Kidney epithelial cell (primary cell): Measurements from ENCODE around the gene PMIS2. TPM values are rescaled to one million over a fixed set of nuclear protein-coding genes. Genes with fewer than 3 reads are reported as not detected.
"Not testable (repeated sequence)": the region's sequence is repeated elsewhere in the genome, so short reads cannot be mapped to it uniquely, and the experiment has no call there.

ENCODE experiments used
- DNase-seq: peaks from one replicate; pipeline ENCODE4 v3.0.0-alpha.2; 2010; ENCODE audit warnings: low read depth
- H3K27me3 ChIP-seq: 2 replicates; pipeline ENCODE4 v1.6.0; 2011; ENCODE audit warnings: low read length; ENCODE audit not compliant: control insufficient read depth, insufficient read depth
- H3K36me3 ChIP-seq: 2 replicates; pipeline ENCODE4 v1.5.1; 2011; ENCODE audit warnings: low read length; ENCODE audit not compliant: control insufficient read depth, insufficient read depth
- H3K4me3 ChIP-seq: 2 replicates; pipeline ENCODE4 v1.5.1; 2011; ENCODE audit warnings: low read depth, mild to moderate bottlenecking, control low read depth, low read length
- total RNA-seq: library from RNA; depleted of rRNA; stranded (reverse); fragments of >200 nt; gene quantifications from 2 replicates; pipeline ENCODE4 v1.2.3, GENCODE V29; 2015
- TF ChIP-seq, protein P1 (sequence below): IDR thresholded peaks from 2 replicates; pipeline ENCODE4 v1.5.1; 2011; ENCODE audit warnings: mild to moderate bottlenecking, moderate library complexity, low read length, control low read depth, inconsistent platforms; ENCODE audit not compliant: insufficient read depth, poor library complexity, severe bottlenecking

The PMIS2 gene
- total RNA-seq, 1 donor from 2014 or later = not detected

GRCh38 chr19:35587321-35587720 is 1.3 kb downstream of the PMIS2 start:
- H3K36me3 ChIP-seq = no peaks in the 10 kb centered on the region
- TF ChIP-seq, protein P1, sequence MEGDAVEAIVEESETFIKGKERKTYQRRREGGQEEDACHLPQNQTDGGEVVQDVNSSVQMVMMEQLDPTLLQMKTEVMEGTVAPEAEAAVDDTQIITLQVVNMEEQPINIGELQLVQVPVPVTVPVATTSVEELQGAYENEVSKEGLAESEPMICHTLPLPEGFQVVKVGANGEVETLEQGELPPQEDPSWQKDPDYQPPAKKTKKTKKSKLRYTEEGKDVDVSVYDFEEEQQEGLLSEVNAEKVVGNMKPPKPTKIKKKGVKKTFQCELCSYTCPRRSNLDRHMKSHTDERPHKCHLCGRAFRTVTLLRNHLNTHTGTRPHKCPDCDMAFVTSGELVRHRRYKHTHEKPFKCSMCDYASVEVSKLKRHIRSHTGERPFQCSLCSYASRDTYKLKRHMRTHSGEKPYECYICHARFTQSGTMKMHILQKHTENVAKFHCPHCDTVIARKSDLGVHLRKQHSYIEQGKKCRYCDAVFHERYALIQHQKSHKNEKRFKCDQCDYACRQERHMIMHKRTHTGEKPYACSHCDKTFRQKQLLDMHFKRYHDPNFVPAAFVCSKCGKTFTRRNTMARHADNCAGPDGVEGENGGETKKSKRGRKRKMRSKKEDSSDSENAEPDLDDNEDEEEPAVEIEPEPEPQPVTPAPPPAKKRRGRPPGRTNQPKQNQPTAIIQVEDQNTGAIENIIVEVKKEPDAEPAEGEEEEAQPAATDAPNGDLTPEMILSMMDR = no peak
- no peak overlapping the region for H3K4me3 ChIP-seq

GRCh38 chr19:35590875-35591274 is 4.9 kb downstream of the PMIS2 start:
- Histone ChIP-seq H3K36me3 (no peaks in the 10 kb centered on the region), H3K4me3 (no peak overlapping the region), H3K27me3 (no peaks in the 10 kb centered on the region)
- TF ChIP-seq, protein P1 = no peak
- no peak for DNase-seq

More at GRCh38 chr19:35587321-35587720, 1.3 kb downstream of the PMIS2 start:
- no peaks in the 10 kb centered on the region for H3K27me3 ChIP-seq
- no peak for DNase-seq

DNA sequence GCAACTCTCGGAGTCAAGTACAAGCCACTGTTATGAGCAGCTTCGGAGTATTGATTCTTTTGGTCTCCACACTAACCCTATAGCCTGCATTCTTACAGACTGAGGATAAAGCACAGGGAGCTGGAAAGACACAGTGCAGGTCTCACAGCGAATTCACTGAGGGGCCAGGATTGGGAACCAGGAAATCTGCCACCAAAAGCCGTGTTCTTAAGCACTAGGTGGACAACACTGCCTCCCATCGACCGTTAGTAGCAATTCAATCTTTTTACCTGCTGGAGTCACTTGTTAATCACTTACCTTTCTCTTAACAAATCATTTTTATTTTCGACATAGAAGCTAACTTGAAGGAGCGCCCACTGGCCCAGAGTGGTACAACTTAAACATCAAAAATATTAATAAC is 6.3 kb downstream of the PMIS2 start:
- no peak for DNase-seq
- H3K27me3 ChIP-seq = no peaks in the 10 kb centered on the region
- no peak overlapping the region for H3K4me3 ChIP-seq
- no peaks in the 10 kb centered on the region for H3K36me3 ChIP-seq
- TF ChIP-seq, protein P1 = peak; percentile 40

DNA sequence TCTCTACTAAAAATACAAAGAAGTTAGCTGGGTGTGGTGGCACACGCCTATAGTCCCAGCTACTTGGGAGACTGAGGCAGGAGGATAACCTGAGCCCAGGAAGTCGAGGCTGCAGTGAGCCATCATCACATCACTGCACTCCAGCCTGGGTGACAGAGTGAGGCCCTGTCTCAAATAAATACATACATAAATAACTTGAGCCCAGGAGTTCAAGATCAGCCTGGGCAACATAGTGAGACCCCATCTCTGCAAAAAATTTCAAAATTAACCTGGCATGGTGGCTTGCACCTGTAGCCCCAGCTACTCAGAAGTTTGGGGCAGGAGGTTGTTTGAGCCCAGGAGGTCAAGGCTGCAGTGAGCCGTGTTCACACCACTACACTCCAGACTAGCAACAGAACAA is 9.1 kb downstream of the PMIS2 start:
- not testable (repeated sequence) for H3K27me3 ChIP-seq, H3K36me3 ChIP-seq

GRCh38 chr19:35595928-35596327 is 10.0 kb downstream of the PMIS2 start:
- H3K27me3 ChIP-seq = no peaks in the 10 kb centered on the region
- no peak for DNase-seq
- no peak overlapping the region for H3K4me3 ChIP-seq
- H3K36me3 ChIP-seq = no peaks in the 10 kb centered on the region
- TF ChIP-seq, protein P1 = no peak

More for the DNA sequence above, 9.1 kb downstream of the PMIS2 start:
- DNase-seq, H3K4me3 ChIP-seq: not testable (repeated sequence)

DNA sequence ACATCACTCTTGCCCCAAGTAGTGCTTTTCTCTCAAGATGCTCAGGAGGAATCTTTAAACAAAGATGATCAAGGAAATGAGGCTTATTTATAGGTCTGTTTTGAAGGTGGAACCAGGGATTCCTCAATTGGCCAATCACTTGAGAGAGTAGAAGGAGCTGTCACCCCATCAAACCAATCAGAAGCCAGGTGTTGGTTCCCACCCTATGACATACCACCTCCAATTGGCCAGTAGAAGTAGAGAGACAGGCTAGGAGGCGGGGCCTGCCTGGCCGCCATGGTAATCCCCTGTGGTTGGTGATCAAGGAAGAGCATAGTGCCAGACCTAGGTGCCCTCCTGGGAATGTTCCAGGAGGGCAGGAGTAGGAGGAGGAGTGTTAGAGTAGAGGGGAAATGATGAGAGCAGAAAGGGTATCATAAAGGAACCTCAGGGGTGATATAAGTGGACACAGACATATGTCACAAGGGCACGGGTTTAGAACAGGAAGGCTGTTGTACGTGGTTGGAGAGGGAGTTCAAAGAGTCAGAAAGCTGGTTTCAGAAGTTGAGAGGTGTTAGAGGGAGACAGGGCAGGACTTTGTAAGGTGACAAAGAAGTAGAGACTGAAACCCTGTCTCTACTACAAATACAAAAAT is 10.5 kb downstream of the PMIS2 start:
- H3K36me3 ChIP-seq = no peaks in the 10 kb centered on the region
- no peak for DNase-seq
- TF ChIP-seq, protein P1 = no peak

More for the DNA sequence above, 10.5 kb downstream of the PMIS2 start:
- no peaks in the 10 kb centered on the region for H3K27me3 ChIP-seq
- H3K4me3 ChIP-seq = no peak overlapping the region
